H1 (cell line): Measurements from ENCODE around the gene MEGF9. TPM values are rescaled to one million over a fixed set of nuclear protein-coding genes. Genes with fewer than 3 reads are reported as not detected.

Experiments used
- KDM5A ChIP-seq: fragments of 200-600 bp; IDR thresholded peaks from 2 replicates; pipeline ENCODE4 v1.7.1; 2012; ENCODE audit warnings: mild to moderate bottlenecking, low read length, inconsistent platforms, mixed read lengths
- TAF7 ChIP-seq: optimal IDR thresholded peaks from 2 replicates; pipeline ENCODE3; 2011; ENCODE audit warnings: low read depth, mild to moderate bottlenecking, inconsistent platforms, low read length, moderate library complexity, borderline replicate concordance
- polyA plus RNA-seq, 7 experiments: library from polyadenylated mRNA; depleted of rRNA in 3 of 7; stranded (reverse) in 5 of 7; unstranded in 2 of 7; fragments of >200 nt in 5 of 7; fragments of 200-250 nt in 2 of 7; gene quantifications; 1 replicate in 5 of 7; 2 replicates in 1 of 7; 4 replicates in 1 of 7; pipeline versions ENCODE4 v1.2.1 to v1.2.3, GENCODE V29; 2011 to 2013; ENCODE audit warnings: missing spikeins in 2 of 7, mixed read lengths in 2 of 7
- total RNA-seq: library from RNA; stranded (reverse); fragmentation: NEBNext Ultra II Directional; extraction: Animal tissue kit (Norgen Biotek cat#: 25700); gene quantifications from 2 replicates; pipeline ENCODE4 v1.2.1, GENCODE V29; 2021

MEGF9 gene
- total and polyA plus RNA-seq, 2 of the 8 experiments (the other 6 are each of a cell fraction or from before 2014, with no cell fraction given), result 0.45 to 1.8 TPM

- TF ChIP-seq TAF7 (no peak), KDM5A (no peak)
These were observed 23.9 kb downstream of the MEGF9 start (continued) for GRCh38 chr9:120690372-120690771.
